Measurements from ENCODE around the gene CHCHD3. TPM values are rescaled to one million over a fixed set of nuclear protein-coding genes. Genes with fewer than 3 reads are reported as not detected.

The CHCHD3 gene
- 130 and 138 TPM in 2 replicates for total RNA-seq (2014; rRNA removed; shearing (Covaris generic))
- 58.6 and 68.0 TPM in 2 replicates for polyA plus RNA-seq (2014; cell fraction: nucleus; rRNA removed)

- DNase-seq (ENCODE audit: extremely low read depth, low read depth), result peak; percentile 98
These were observed at the start of gene CHCHD3 for GRCh38 chr7:133081599-133082389. Gene CHCHD3, minus strand, starts transcription at chr7:133082090. Its CDS starts 153 bp downstream, at chr7:133081937.

DNA sequence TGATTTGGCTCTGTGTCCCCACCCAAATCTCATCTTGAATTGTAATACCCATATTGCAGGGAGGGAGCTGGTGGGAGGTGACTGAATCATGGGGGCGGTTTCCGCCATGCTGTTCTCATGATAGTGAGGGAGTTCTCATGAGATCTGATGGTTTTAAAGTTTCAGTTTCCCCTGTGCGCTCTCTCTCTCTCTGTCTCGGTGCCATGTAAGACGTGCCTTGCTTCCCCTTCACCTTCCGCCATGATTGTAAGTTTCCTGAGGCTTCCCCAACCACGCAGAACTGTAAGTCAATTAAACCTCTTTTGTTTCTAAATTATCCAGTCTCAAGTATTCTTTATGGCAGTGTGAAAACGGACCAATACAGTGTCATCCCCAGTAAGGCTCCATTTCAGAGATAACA is 48.3 kb upstream of the CHCHD3 start:
- DNase-seq (ENCODE audit: extremely low read depth, low read depth), result no peak

DNA sequence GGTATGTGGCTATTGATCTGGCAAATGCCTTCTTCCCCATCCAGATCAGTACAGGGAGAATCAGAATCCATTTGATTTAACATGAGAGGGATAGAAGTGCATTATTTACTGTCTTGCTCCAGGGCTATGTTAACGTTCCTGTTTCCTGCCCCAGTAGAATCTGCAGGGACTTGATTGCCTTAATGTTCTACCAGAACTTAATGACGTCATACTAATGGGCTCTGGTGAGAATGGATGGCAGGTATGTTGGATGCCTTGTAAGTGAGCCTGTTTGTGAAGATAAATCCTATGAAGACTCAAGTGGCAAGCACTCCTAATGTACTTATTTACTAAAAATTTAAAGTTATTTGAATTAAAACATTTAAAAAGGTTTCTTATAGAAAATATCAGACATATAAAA is 44.5 kb upstream of the CHCHD3 start:
- DNase-seq (ENCODE audit: extremely low read depth, low read depth), result no peak

DNA sequence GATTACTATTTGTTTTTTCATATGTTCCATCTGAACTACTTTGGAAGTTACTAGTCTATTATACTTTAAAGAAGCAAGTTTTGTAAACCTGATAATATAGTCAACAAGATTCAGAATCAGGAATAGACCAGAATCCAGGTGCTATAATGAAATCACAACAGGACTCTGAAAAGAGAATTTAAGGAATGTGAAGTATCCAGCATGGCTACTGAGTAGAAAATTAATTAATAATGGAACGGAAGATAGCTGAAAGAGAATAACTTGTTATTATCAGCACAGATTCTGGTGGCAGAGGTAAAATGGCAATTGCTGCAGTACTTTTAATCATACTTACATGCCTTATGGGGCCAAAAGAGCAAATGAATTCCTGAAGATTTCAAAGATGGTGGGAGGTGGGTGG is 43.1 kb upstream of the CHCHD3 start:
- no peak for DNase-seq (ENCODE audit: extremely low read depth, low read depth)

DNA sequence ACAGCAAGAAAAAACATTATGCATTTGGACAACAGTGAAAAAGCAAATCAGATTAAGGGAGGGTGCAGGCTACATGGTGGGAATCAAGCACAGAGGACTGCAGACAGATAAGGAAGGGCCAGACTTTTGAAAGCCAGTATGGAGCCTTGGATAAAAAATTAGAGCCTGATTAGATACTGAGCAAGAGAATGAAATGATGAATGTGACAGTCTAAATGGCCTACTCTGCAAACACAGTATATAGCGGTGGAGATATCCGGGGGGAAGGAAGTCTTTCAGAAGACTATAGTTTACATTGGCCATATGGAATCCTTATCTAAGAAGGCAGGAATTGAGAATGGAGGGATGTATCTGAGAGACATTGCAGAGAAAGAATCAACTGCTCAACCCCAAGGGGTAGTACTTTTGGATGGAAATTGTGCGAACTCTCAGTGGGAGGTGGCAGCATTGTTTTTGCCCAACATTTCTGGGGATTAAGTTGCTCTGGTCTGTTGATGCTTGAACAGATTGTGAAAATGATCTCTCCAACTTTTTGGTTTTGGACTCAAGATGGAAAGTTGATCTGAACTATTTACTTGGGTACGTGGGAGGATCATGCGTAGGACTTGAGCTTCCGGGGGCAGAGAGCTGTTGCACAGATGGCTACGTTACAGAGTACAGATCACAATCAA is 39.4 kb upstream of the CHCHD3 start:
- DNase-seq (ENCODE audit: extremely low read depth, low read depth), result no peak

DNA sequence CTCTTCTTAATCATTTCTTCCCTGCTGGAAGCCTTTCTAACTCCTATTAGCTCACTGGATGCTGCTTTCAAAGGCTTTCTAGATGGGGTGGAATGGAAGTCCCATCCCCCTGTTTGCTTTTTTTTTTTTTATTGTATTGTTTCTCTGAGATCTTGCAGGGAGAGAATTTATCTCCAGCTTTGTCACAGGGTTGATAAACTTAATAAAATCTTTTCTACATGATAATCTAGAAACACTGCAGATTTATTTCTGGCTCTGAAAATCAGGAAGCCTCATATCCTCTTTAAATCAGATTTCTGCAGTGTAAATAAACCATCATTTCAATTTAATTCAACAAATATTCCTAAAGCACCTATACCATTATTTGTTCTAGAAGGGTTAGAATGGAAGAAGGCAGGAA is 37.2 kb upstream of the CHCHD3 start:
- DNase-seq (ENCODE audit: extremely low read depth, low read depth), result no peak

GRCh38 chr7:133118261-133118660 is 36.4 kb upstream of the CHCHD3 start:
- DNase-seq (ENCODE audit: extremely low read depth, low read depth), result no peak

DNA sequence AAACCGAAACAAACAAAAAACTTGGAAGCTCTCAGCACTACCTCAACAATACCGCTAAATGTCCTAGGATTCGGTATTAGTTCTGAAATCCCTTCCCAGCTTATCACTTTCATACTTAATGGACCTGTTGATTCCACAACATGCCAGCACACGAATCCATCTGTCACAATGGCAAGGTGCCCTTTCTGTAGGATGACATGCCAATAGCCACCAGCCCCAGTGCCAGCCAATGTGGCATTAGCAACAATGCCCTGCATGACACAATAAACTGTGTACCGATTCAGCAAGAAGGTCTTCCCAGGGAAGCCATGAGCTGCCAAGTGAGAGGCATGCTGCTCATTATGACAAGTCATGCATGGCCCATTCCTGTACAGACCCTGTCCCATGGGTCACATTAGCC is 35.6 kb upstream of the CHCHD3 start:
- no peak for DNase-seq (ENCODE audit: extremely low read depth, low read depth)

DNA sequence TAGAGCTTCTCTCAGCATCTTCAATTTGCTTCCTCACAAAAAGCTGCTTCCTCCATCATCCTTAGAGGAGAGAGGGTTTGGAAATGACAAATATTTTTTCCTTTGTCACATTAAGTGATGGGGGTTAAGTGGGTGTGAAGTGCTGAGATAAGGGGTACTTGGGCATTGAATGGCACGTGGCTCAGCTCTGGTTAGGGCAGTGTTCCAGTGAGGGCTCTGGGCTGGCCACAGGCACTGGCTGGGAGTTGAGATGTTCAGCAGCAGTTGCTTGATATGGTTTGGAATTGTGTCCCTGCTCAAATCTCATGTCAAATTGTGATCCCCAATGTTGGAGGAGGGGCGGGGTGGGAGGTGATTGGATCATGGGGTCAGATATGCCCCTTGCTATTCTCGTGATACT is 33.7 kb upstream of the CHCHD3 start:
- no peak for DNase-seq (ENCODE audit: extremely low read depth, low read depth)

- no peak for DNase-seq (ENCODE audit: extremely low read depth, low read depth)
These were observed 32.6 kb upstream of the CHCHD3 start for GRCh38 chr7:133114519-133114918.

GRCh38 chr7:133112976-133113375 is 31.1 kb upstream of the CHCHD3 start:
- no peak for DNase-seq (ENCODE audit: extremely low read depth, low read depth)

GRCh38 chr7:133112335-133112734 is 30.4 kb upstream of the CHCHD3 start:
- DNase-seq (ENCODE audit: extremely low read depth, low read depth), result no peak

GRCh38 chr7:133110312-133110711 is 28.4 kb upstream of the CHCHD3 start:
- DNase-seq (ENCODE audit: extremely low read depth, low read depth), result no peak

DNA sequence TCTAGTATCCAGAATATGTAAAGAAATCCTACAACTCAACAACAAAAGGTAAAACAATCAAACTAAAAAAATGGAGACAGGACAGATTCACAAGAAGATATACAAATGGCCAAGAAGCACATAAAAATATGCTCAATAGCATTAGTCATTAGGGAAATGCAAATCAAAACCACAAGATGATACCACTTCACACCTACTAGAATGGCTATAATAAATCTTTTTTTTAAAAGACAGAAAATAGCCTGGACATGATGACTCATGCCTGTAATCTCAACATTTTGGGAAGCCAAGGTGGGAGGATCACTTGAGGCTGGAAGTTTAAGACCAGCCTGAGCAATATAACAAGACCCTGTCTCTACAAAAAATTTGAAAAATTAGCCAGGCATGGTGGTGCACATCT is 27.9 kb upstream of the CHCHD3 start:
- no peak for DNase-seq (ENCODE audit: extremely low read depth, low read depth)

DNA sequence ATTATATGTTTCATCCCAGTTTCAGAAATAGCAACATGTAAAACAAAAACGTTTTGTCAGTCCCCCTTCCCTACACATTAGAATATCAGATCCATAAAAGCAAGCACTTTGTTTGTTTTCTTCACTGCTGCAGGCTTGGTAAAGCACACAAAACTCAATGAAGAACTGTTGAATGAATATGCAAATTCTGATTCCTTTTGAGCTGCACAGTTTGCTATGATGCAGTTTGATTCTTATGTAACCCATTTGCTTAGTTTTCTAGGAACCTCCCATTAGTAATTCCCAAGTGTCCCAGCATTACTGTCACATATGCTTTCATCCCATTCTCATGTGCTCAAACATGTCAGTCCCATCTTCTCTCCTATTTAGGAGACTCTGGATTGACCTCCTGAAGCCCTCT is 26.1 kb upstream of the CHCHD3 start:
- no peak for DNase-seq (ENCODE audit: extremely low read depth, low read depth)

- no peak for DNase-seq (ENCODE audit: extremely low read depth, low read depth)
These were observed 20.6 kb upstream of the CHCHD3 start for GRCh38 chr7:133102276-133103060.

DNA sequence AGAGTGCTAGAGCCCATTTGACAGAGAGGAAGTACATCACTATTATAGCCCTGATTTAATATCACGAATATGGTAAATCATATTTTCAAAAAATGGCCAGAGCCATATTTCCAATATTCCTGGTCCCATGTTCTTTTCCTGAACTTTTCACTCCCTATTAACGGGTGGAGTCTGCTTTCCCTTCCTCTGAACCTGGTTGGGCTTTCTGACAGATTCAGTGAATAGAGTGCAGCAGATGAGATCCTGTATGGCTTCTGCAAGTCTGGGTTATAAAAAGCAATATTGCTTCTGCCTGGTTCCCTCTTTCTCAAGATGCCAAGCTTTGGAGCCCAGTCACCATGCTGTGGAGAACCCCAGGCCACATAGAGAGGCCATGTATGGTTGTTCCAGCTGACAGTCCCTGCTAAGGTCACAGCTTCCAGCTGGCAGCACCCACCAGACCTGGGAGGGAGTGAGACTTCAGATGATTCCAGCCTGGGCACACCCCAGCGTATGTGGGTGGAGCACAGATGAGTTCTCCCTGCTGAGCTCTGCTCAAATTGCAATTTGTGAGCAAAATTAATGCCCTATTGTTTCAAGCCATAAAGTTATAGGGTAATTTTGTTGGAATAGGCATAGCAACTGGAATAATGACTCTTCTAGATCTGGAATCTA is 17.9 kb upstream of the CHCHD3 start:
- DNase-seq (ENCODE audit: extremely low read depth, low read depth), result no peak

GRCh38 chr7:133095119-133095671 is 13.3 kb upstream of the CHCHD3 start:
- DNase-seq (ENCODE audit: extremely low read depth, low read depth), result no peak

GRCh38 chr7:133091943-133092464 is 10.1 kb upstream of the CHCHD3 start:
- DNase-seq (ENCODE audit: extremely low read depth, low read depth), result no peak

DNA sequence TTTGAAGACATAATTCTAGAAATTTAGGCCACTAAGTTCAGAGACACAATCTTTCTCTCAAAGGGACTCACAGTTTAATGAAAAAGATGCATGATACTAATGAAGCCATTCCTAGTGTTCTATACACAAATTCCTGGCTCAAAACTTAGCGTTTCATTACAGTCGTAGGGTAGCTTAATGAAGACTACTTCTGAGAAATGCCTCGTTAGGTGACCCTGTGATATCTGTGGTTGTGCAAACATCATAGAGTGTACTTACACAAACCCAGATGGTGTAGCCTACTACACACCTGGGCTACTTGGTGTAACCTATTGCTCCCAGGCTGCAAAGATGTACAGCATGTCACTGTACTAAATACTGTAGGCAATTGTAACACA is 488 bp upstream of the CHCHD3 start:
- no peak for DNase-seq (ENCODE audit: extremely low read depth, low read depth)

Measured in NCI-H460 (cell line).